ENCODE results near the gene STUM.

Gene STUM

GRCh38 chr1:226629896-226630550, 81.5 kb downstream of the STUM start:
- TF ChIP-seq CTCF (conservative IDR thresholded peaks at IDR 0.05; ENCODE audit: low read depth, low read length), result no peak
- DNase-seq (ENCODE audit: low read depth), result no peak
- H3K4me3 ChIP-seq (ENCODE audit: low read length), result no peak overlapping the region

GRCh38 chr1:226630592-226630991, 82.0 kb downstream of the STUM start:
- TF ChIP-seq CTCF (conservative IDR thresholded peaks at IDR 0.05; ENCODE audit: low read depth, low read length), result no peak
- no peak overlapping the region for H3K4me3 ChIP-seq (ENCODE audit: low read length)
- no peak for DNase-seq (ENCODE audit: low read depth)

- DNase-seq (ENCODE audit: low read depth), result no peak
- H3K4me3 ChIP-seq (ENCODE audit: low read length), result no peak overlapping the region
- no peak for TF ChIP-seq CTCF (conservative IDR thresholded peaks at IDR 0.05; ENCODE audit: low read depth, low read length)
These were observed 82.9 kb downstream of the STUM start for GRCh38 chr1:226631229-226632000.

GRCh38 chr1:226632169-226632879, 83.8 kb downstream of the STUM start:
- DNase-seq (ENCODE audit: low read depth), result no peak
- H3K4me3 ChIP-seq (ENCODE audit: low read length), result no peak overlapping the region
- TF ChIP-seq CTCF (conservative IDR thresholded peaks at IDR 0.05; ENCODE audit: low read depth, low read length), result no peak

- TF ChIP-seq CTCF (conservative IDR thresholded peaks at IDR 0.05; ENCODE audit: low read depth, low read length), result no peak
- H3K4me3 ChIP-seq (ENCODE audit: low read length), result no peak overlapping the region
- DNase-seq (ENCODE audit: low read depth), result no peak
These were observed 84.4 kb downstream of the STUM start for GRCh38 chr1:226632922-226633351.

- DNase-seq (ENCODE audit: low read depth), result no peak
- H3K4me3 ChIP-seq (ENCODE audit: low read length), result no peak overlapping the region
- no peak for TF ChIP-seq CTCF (conservative IDR thresholded peaks at IDR 0.05; ENCODE audit: low read depth, low read length)
These were observed 85.1 kb downstream of the STUM start for GRCh38 chr1:226633541-226634165.
